ENCODE measurements around the gene PHOSPHO1. TPM values are rescaled to one million over a fixed set of nuclear protein-coding genes. Genes with fewer than 3 reads are reported as not detected.

The PHOSPHO1 gene
- total RNA-seq, 1 donor from 2014 or later, result not detected

- no peak for TF ChIP-seq CTCF (IDR thresholded peaks at IDR 0.05; ENCODE audit: insufficient read depth, low read length, severe bottlenecking)
- DNase-seq (ENCODE audit: low read depth) (no peak), FAIRE-seq (no peak)
- no peaks in the 10 kb centered on the region for H3K27me3 ChIP-seq (ENCODE audit: control insufficient read depth, insufficient read depth, low read length)
- H3K36me3 ChIP-seq (ENCODE audit: control insufficient read depth, insufficient read depth, low read length), result no peaks in the 10 kb centered on the region
- peak overlapping the region; percentile 41 for H3K4me3 ChIP-seq (ENCODE audit: low read depth, low read length)
Measured at GRCh38 chr17:49259663-49260010, 29.1 kb upstream of the PHOSPHO1 start.

GRCh38 chr17:49258394-49258793 is 27.8 kb upstream of the PHOSPHO1 start:
- H3K27me3 ChIP-seq (ENCODE audit: control insufficient read depth, insufficient read depth, low read length), result no peaks in the 10 kb centered on the region
- FAIRE-seq (no peak), DNase-seq (ENCODE audit: low read depth) (no peak)
- H3K4me3 ChIP-seq (ENCODE audit: low read depth, low read length), result no peak overlapping the region
- TF ChIP-seq CTCF (IDR thresholded peaks at IDR 0.05; ENCODE audit: insufficient read depth, low read length, severe bottlenecking), result no peak
- no peaks in the 10 kb centered on the region for H3K36me3 ChIP-seq (ENCODE audit: control insufficient read depth, insufficient read depth, low read length)

- DNase-seq (ENCODE audit: low read depth) (no peak), FAIRE-seq (no peak)
- no peaks in the 10 kb centered on the region for H3K27me3 ChIP-seq (ENCODE audit: control insufficient read depth, insufficient read depth, low read length)
- no peak overlapping the region for H3K4me3 ChIP-seq (ENCODE audit: low read depth, low read length)
- H3K36me3 ChIP-seq (ENCODE audit: control insufficient read depth, insufficient read depth, low read length), result no peaks in the 10 kb centered on the region
- no peak for TF ChIP-seq CTCF (IDR thresholded peaks at IDR 0.05; ENCODE audit: insufficient read depth, low read length, severe bottlenecking)
Measured at GRCh38 chr17:49255125-49255524, 24.5 kb upstream of the PHOSPHO1 start.

GRCh38 chr17:49254066-49254465 is 23.5 kb upstream of the PHOSPHO1 start:
- DNase-seq (ENCODE audit: low read depth) (no peak), FAIRE-seq (no peak)
- Histone ChIP-seq H3K27me3 (ENCODE audit: control insufficient read depth, insufficient read depth, low read length) (no peaks in the 10 kb centered on the region), H3K36me3 (ENCODE audit: control insufficient read depth, insufficient read depth, low read length) (no peaks in the 10 kb centered on the region), H3K4me3 (ENCODE audit: low read depth, low read length) (no peak overlapping the region)
- no peak for TF ChIP-seq CTCF (IDR thresholded peaks at IDR 0.05; ENCODE audit: insufficient read depth, low read length, severe bottlenecking)

GRCh38 chr17:49252148-49252695 is 21.6 kb upstream of the PHOSPHO1 start:
- Histone ChIP-seq H3K4me3 (ENCODE audit: low read depth, low read length) (no peak overlapping the region), H3K36me3 (ENCODE audit: control insufficient read depth, insufficient read depth, low read length) (no peaks in the 10 kb centered on the region), H3K27me3 (ENCODE audit: control insufficient read depth, insufficient read depth, low read length) (no peaks in the 10 kb centered on the region)
- FAIRE-seq, result peak; percentile 50
- no peak for DNase-seq (ENCODE audit: low read depth)
- TF ChIP-seq CTCF (IDR thresholded peaks at IDR 0.05; ENCODE audit: insufficient read depth, low read length, severe bottlenecking), result no peak

GRCh38 chr17:49249890-49250522 is 19.4 kb upstream of the PHOSPHO1 start:
- Histone ChIP-seq H3K27me3 (ENCODE audit: control insufficient read depth, insufficient read depth, low read length) (no peaks in the 10 kb centered on the region), H3K4me3 (ENCODE audit: low read depth, low read length) (no peak overlapping the region), H3K36me3 (ENCODE audit: control insufficient read depth, insufficient read depth, low read length) (no peaks in the 10 kb centered on the region)
- no peak for DNase-seq (ENCODE audit: low read depth)
- FAIRE-seq, result peak; percentile 32
- TF ChIP-seq CTCF (IDR thresholded peaks at IDR 0.05; ENCODE audit: insufficient read depth, low read length, severe bottlenecking), result no peak

Measured in bronchial epithelial cell (primary cell).